K562 (cell line): ENCODE results near the gene NPPC.

ENCODE experiments used
- ARID3B ChIP-seq: fragments of 250-450 bp; sonication (Bioruptor Pico); IDR thresholded peaks from 2 replicates; pipeline ENCODE4 v1.4.0; 2020; ENCODE audit warnings: borderline replicate concordance
- ARNT ChIP-seq, 2 experiments: fragments of 450-650 bp; IDR thresholded peaks; 2 replicates each; pipeline ENCODE4 v1.6.1; 2016; ENCODE audit warnings: mild to moderate bottlenecking in 1 of 2
- CTCF ChIP-seq, 3 experiments: IDR thresholded peaks in 2 of 3; conservative IDR thresholded peaks in 1 of 3; 2 replicates each; pipeline ENCODE4 v1.5.1; 2011 to 2012; ENCODE audit warnings: low read length in 3 of 3, mild to moderate bottlenecking in 3 of 3, control low read depth in 2 of 3, improper control_type of control experiment in 1 of 3, inconsistent platforms in 1 of 3, low read depth in 1 of 3, mixed read lengths in 1 of 3, moderate library complexity in 1 of 3; ENCODE audit not compliant: insufficient read depth in 2 of 3
- ELK1 ChIP-seq: sonication (generic); formaldehyde crosslinking; IDR thresholded peaks from 2 replicates; pipeline ENCODE4 v1.8.1; 2022; ENCODE audit warnings: missing genetic modification reagents
- EP300 ChIP-seq: IDR thresholded peaks from 2 replicates; pipeline ENCODE4 v1.6.1; 2012; ENCODE audit warnings: low read length, improper control_type of control experiment
- NCOA1 ChIP-seq: fragments of 450-650 bp; IDR thresholded peaks from 2 replicates; pipeline ENCODE4 v1.6.1; 2016; ENCODE audit warnings: low read depth
- SMARCE1 ChIP-seq: fragments of 450-650 bp; IDR thresholded peaks from 2 replicates; pipeline ENCODE4 v1.7.1; 2016; ENCODE audit warnings: mild to moderate bottlenecking
- YY1 ChIP-seq, 3 experiments: IDR thresholded peaks; 2 replicates each; pipeline ENCODE4 v1.6.1; 2011; ENCODE audit warnings: low read length in 2 of 3, mild to moderate bottlenecking in 2 of 3, moderate library complexity in 2 of 3, borderline replicate concordance in 1 of 3, control low read depth in 1 of 3, low read depth in 1 of 3; ENCODE audit not compliant: insufficient read depth in 3 of 3, insufficient replicate concordance in 2 of 3, control insufficient read depth in 1 of 3, insufficient read length in 1 of 3; ENCODE audit errors: extremely low read depth in 1 of 3
- ZNF263 ChIP-seq: sonication (generic); formaldehyde crosslinking; IDR thresholded peaks from 2 replicates; pipeline ENCODE4 v1.8.0; 2022; ENCODE audit warnings: mild to moderate bottlenecking, missing genetic modification reagents, borderline replicate concordance
- ZNF609 ChIP-seq: sonication (generic); formaldehyde crosslinking; IDR thresholded peaks from 2 replicates; pipeline ENCODE4 v1.8.1; 2023; ENCODE audit warnings: missing genetic modification reagents, mild to moderate bottlenecking, borderline replicate concordance
- ZNF76 ChIP-seq: fragments of 250-450 bp; sonication (Bioruptor Pico); IDR thresholded peaks from 2 replicates; pipeline ENCODE4 v1.4.0; 2020; ENCODE audit warnings: mild to moderate bottlenecking, moderate library complexity, borderline replicate concordance
- TF ChIP-seq, protein P1 (sequence below): sonication (generic); formaldehyde crosslinking; IDR thresholded peaks from 2 replicates; pipeline ENCODE4 v1.8.0; 2022; ENCODE audit warnings: mild to moderate bottlenecking, missing genetic modification reagents, borderline replicate concordance
- TF ChIP-seq, protein P2 (sequence below): fragments of 450-650 bp; formaldehyde crosslinking; IDR thresholded peaks from 2 replicates; pipeline ENCODE4 v1.4.0; 2022; ENCODE audit warnings: missing genetic modification characterization
- TF ChIP-seq, protein P3 (sequence below): sonication (generic); formaldehyde crosslinking; IDR thresholded peaks from 2 replicates; pipeline ENCODE4 v1.8.1; 2023; ENCODE audit warnings: mild to moderate bottlenecking, missing genetic modification reagents, moderate library complexity

GRCh38 chr2:231908584-231908983, 17.6 kb downstream of the NPPC start:
- TF ChIP-seq, protein P1, sequence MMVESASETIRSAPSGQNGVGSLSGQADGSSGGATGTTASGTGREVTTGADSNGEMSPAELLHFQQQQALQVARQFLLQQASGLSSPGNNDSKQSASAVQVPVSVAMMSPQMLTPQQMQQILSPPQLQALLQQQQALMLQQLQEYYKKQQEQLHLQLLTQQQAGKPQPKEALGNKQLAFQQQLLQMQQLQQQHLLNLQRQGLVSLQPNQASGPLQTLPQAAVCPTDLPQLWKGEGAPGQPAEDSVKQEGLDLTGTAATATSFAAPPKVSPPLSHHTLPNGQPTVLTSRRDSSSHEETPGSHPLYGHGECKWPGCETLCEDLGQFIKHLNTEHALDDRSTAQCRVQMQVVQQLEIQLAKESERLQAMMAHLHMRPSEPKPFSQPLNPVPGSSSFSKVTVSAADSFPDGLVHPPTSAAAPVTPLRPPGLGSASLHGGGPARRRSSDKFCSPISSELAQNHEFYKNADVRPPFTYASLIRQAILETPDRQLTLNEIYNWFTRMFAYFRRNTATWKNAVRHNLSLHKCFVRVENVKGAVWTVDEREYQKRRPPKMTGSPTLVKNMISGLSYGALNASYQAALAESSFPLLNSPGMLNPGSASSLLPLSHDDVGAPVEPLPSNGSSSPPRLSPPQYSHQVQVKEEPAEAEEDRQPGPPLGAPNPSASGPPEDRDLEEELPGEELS (CRISPR knock-in tag) = no peak
- TF ChIP-seq, protein P2, sequence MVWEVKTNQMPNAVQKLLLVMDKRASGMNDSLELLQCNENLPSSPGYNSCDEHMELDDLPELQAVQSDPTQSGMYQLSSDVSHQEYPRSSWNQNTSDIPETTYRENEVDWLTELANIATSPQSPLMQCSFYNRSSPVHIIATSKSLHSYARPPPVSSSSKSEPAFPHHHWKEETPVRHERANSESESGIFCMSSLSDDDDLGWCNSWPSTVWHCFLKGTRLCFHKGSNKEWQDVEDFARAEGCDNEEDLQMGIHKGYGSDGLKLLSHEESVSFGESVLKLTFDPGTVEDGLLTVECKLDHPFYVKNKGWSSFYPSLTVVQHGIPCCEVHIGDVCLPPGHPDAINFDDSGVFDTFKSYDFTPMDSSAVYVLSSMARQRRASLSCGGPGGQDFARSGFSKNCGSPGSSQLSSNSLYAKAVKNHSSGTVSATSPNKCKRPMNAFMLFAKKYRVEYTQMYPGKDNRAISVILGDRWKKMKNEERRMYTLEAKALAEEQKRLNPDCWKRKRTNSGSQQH = no peak
- TF ChIP-seq ZNF609 (CRISPR knock-in tag) = no peak
- TF ChIP-seq CTCF (IDR thresholded peaks at IDR 0.05 in 2 of 3, conservative IDR thresholded peaks at IDR 0.05 in 1 of 3; ENCODE audit: insufficient read depth in 2 of 3, low read depth in 1 of 3, low read length in 3 of 3) = no peak
- no peak for TF ChIP-seq ELK1 (CRISPR knock-in tag)
- no peak for TF ChIP-seq ARNT (IDR thresholded peaks at IDR 0.05)
- TF ChIP-seq ARID3B (CRISPR knock-in tag) = no peak
- TF ChIP-seq EP300 = no peak
- no peak for TF ChIP-seq NCOA1
- no peak for TF ChIP-seq ZNF76 (CRISPR knock-in tag)
- no peak for TF ChIP-seq ZNF263 (CRISPR knock-in tag)
- TF ChIP-seq YY1 (IDR thresholded peaks at IDR 0.05; ENCODE audit: borderline replicate concordance in 1 of 3, control insufficient read depth in 1 of 3, extremely low read depth in 1 of 3, insufficient read depth in 3 of 3, insufficient read length in 1 of 3, insufficient replicate concordance in 2 of 3, low read depth in 1 of 3, low read length in 2 of 3) = no peak
- no peak for TF ChIP-seq SMARCE1
- TF ChIP-seq, protein P3, sequence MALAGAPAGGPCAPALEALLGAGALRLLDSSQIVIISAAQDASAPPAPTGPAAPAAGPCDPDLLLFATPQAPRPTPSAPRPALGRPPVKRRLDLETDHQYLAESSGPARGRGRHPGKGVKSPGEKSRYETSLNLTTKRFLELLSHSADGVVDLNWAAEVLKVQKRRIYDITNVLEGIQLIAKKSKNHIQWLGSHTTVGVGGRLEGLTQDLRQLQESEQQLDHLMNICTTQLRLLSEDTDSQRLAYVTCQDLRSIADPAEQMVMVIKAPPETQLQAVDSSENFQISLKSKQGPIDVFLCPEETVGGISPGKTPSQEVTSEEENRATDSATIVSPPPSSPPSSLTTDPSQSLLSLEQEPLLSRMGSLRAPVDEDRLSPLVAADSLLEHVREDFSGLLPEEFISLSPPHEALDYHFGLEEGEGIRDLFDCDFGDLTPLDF = no peak
